Liver (tissue), 9 donors: ENCODE measurements around the gene ZNRF3. TPM values are rescaled to one million over a fixed set of nuclear protein-coding genes. Genes with fewer than 3 reads are reported as not detected.
A peak's percentile ranks its signal among the peaks of the same experiment; 100 is the strongest.

ENCODE experiments used
- DNase-seq: peaks from one replicate; pipeline ENCODE4 v3.0.0-alpha.2; 2017; ENCODE audit warnings: low spot score
- H3K27ac ChIP-seq, 2 donors: one replicate each; pipeline ENCODE4 v1.7.0; 2013; ENCODE audit warnings: inconsistent platforms in 2 of 2, low read length in 2 of 2, control low read depth in 1 of 2, low read depth in 1 of 2, mild to moderate bottlenecking in 1 of 2
- H3K27me3 ChIP-seq, 4 donors: one replicate each; pipeline versions ENCODE4 v1.6.1 to v1.7.0; 2013; ENCODE audit warnings: low read length in 3 of 4, inconsistent platforms in 1 of 4, mild to moderate bottlenecking in 1 of 4, moderate library complexity in 1 of 4; ENCODE audit not compliant: control insufficient read depth in 4 of 4, insufficient read depth in 4 of 4
- H3K36me3 ChIP-seq, 4 donors: one replicate each; pipeline versions ENCODE4 v1.6.1 to v1.7.0; 2013; ENCODE audit warnings: low read length in 3 of 4, mild to moderate bottlenecking in 3 of 4, low read depth in 1 of 4, moderate library complexity in 1 of 4; ENCODE audit not compliant: control insufficient read depth in 4 of 4, insufficient read depth in 3 of 4
- H3K4me1 ChIP-seq, 4 donors: one replicate each; pipeline versions ENCODE4 v1.6.1 to v1.7.0; 2013; ENCODE audit warnings: low read length in 3 of 4, mild to moderate bottlenecking in 3 of 4, moderate library complexity in 1 of 4; ENCODE audit not compliant: control insufficient read depth in 4 of 4, insufficient read depth in 4 of 4
- H3K4me3 ChIP-seq, 3 donors: one replicate each; pipeline versions ENCODE4 v1.6.1 to v1.7.0; 2013; ENCODE audit warnings: low read length in 3 of 3, control low read depth in 1 of 3, low read depth in 1 of 3, mild to moderate bottlenecking in 1 of 3
- H3K9ac ChIP-seq, 2 donors: one replicate each; pipeline ENCODE4 v1.7.0; 2013; ENCODE audit warnings: low read length in 2 of 2, mild to moderate bottlenecking in 2 of 2, moderate library complexity in 2 of 2, control low read depth in 1 of 2, low read depth in 1 of 2
- H3K9me3 ChIP-seq, 4 donors: one replicate each; pipeline versions ENCODE4 v1.6.1 to v1.7.0; 2013; ENCODE audit warnings: low read length in 3 of 4; ENCODE audit not compliant: control insufficient read depth in 4 of 4
- EGR1 ChIP-seq, 2 donors: IDR thresholded peaks; 2 replicates each; pipeline ENCODE4 v1.6.1; 2016 to 2018; ENCODE audit warnings: antibody characterized with exemption in 2 of 2, low read depth in 2 of 2
- FOXA1 ChIP-seq: IDR thresholded peaks from 2 replicates; pipeline ENCODE4 v1.6.1; 2016; ENCODE audit warnings: antibody characterized with exemption
- FOXA2 ChIP-seq: IDR thresholded peaks from 2 replicates; pipeline ENCODE4 v1.6.1; 2016; ENCODE audit warnings: antibody characterized with exemption
- GABPA ChIP-seq, 2 donors: IDR thresholded peaks in 1 of 2; conservative IDR thresholded peaks in 1 of 2; 2 replicates each; pipeline ENCODE4 v1.6.1; 2016; ENCODE audit warnings: antibody characterized with exemption in 2 of 2, mild to moderate bottlenecking in 1 of 2, moderate library complexity in 1 of 2
- HNF4A ChIP-seq, 2 donors: conservative IDR thresholded peaks; 2 replicates each; pipeline ENCODE4 v1.6.1; 2016; ENCODE audit warnings: antibody characterized with exemption in 2 of 2, mild to moderate bottlenecking in 2 of 2
- HNF4G ChIP-seq: IDR thresholded peaks from 2 replicates; pipeline ENCODE4 v1.6.1; 2016; ENCODE audit warnings: antibody characterized with exemption
- JUND ChIP-seq, 2 donors: IDR thresholded peaks; 2 replicates each; pipeline ENCODE4 v1.6.1; 2016; ENCODE audit warnings: antibody characterized with exemption in 2 of 2
- NR2F2 ChIP-seq: IDR thresholded peaks from 2 replicates; pipeline ENCODE4 v1.6.1; 2016; ENCODE audit warnings: antibody characterized with exemption
- RAD21 ChIP-seq, 2 donors: IDR thresholded peaks; 2 replicates each; pipeline ENCODE4 v1.6.1; 2016; ENCODE audit warnings: antibody characterized with exemption in 2 of 2, mild to moderate bottlenecking in 2 of 2
- RXRA ChIP-seq, 2 donors: IDR thresholded peaks; 2 replicates each; pipeline ENCODE4 v1.6.1; 2017 to 2018; ENCODE audit warnings: antibody characterized with exemption in 2 of 2, mild to moderate bottlenecking in 1 of 2
- SP1 ChIP-seq: IDR thresholded peaks from 2 replicates; pipeline ENCODE4 v1.6.1; 2018; ENCODE audit warnings: antibody characterized with exemption, mild to moderate bottlenecking
- TAF1 ChIP-seq: conservative IDR thresholded peaks from 2 replicates; pipeline ENCODE4 v1.6.1; 2016; ENCODE audit warnings: antibody characterized with exemption, mild to moderate bottlenecking
- YY1 ChIP-seq: IDR thresholded peaks from 2 replicates; pipeline ENCODE4 v1.6.1; 2016; ENCODE audit warnings: antibody characterized with exemption, mild to moderate bottlenecking
- ZBTB33 ChIP-seq: IDR thresholded peaks from 2 replicates; pipeline ENCODE4 v1.6.1; 2016; ENCODE audit warnings: antibody characterized with exemption
- WGBS: extraction: QIAGEN DNeasy Blood & Tissue Kit; methylation state at CpG from one replicate; pipeline ENCODE4 v1.1.7; 2013; 5-methylcytosine and 5-hydroxymethylcytosine counted together
- polyA plus RNA-seq, 2 donors: library from polyadenylated mRNA; stranded (reverse) in 1 of 2; unstranded in 1 of 2; fragments of 200-250 nt in 1 of 2; fragments of >200 nt in 1 of 2; fragmentation: Nextera tagmentation in 1 of 2; extraction: Ambion mirVana in 1 of 2; gene quantifications; one replicate each; pipeline versions ENCODE4 v1.2.1 to v1.2.3, GENCODE V29; 2013 to 2015
- total RNA-seq, 2 donors: library from RNA; depleted of rRNA; stranded (reverse); fragments of >200 nt; gene quantifications; one replicate each; pipeline ENCODE4 v1.2.3, GENCODE V29; 2014
- TF ChIP-seq, protein P1 (sequence below): IDR thresholded peaks from 2 replicates; pipeline ENCODE4 v1.6.1; 2016; ENCODE audit warnings: antibody characterized with exemption
- TF ChIP-seq, protein P2 (sequence below): IDR thresholded peaks from 2 replicates; pipeline ENCODE4 v1.6.1; 2016; ENCODE audit warnings: antibody characterized with exemption
- TF ChIP-seq, protein P3 (sequence below): fragments of 150-350 bp; IDR thresholded peaks from 2 replicates; pipeline ENCODE4 v1.5.1; 2017; ENCODE audit warnings: improper control_type of control experiment, low read depth, low read length; ENCODE audit not compliant: missing input control
- TF ChIP-seq, protein P4 (sequence below): IDR thresholded peaks from 2 replicates; pipeline ENCODE4 v1.6.1; 2016; ENCODE audit warnings: antibody characterized with exemption, mild to moderate bottlenecking
- donor health status: healthy.
- donor health status: healthy.
- donor health status: healthy.
- donor health status: healthy.
- donor health status: healthy.

The ZNRF3 gene
- total and polyA plus RNA-seq, 4 donors = 2.2 to 5.9 (median 4.7) TPM

DNA sequence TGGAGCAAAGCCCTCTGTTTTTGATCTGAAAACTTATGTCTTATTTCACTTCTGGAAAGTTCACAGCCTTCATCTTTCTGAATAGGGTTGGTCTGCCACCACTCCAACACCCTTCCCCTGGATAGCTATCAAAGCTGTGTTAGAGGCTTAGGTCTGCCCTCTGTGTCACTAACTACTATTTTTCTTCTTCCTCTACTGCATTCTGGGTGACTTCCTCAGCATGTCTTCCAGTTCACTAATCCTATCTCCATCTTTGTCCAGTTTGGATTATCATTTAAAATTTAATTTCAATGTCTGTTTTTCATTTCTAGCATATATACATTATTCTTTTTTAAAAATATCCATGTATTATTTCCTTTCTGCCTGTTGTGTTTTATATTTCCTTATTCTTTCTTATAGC, 84.6 kb downstream of the ZNRF3 start:
- Histone ChIP-seq H3K4me3 (no peak overlapping the region), H3K9ac (no peak overlapping the region), H3K36me3 (no peaks in the 10 kb centered on the region), H3K27ac (no peak overlapping the region), H3K27me3 (no peaks in the 10 kb centered on the region), H3K4me1 (peaks cover 0 to 12% (median 8%) of the 10 kb centered on the region in 4 donors), H3K9me3 (no peaks in the 10 kb centered on the region)
- DNase-seq = no peak
- TF ChIP-seq, protein P1, sequence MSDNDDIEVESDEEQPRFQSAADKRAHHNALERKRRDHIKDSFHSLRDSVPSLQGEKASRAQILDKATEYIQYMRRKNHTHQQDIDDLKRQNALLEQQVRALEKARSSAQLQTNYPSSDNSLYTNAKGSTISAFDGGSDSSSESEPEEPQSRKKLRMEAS = no peak
- TF ChIP-seq FOXA1 = no peak
- TF ChIP-seq NR2F2 = no peak
- TF ChIP-seq GABPA (IDR thresholded peaks at IDR 0.05 in 1 of 2, conservative IDR thresholded peaks at IDR 0.05 in 1 of 2) = no peak
- TF ChIP-seq, protein P2, sequence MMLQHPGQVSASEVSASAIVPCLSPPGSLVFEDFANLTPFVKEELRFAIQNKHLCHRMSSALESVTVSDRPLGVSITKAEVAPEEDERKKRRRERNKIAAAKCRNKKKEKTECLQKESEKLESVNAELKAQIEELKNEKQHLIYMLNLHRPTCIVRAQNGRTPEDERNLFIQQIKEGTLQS = no peak
- TF ChIP-seq FOXA2 = no peak
- TF ChIP-seq SP1 = no peak
- no peak for TF ChIP-seq YY1
- no peak for TF ChIP-seq ZBTB33
- no peak for TF ChIP-seq RXRA (IDR thresholded peaks at IDR 0.05)
- no peak for TF ChIP-seq HNF4G
- no peak for TF ChIP-seq TAF1
- no peak for TF ChIP-seq HNF4A (conservative IDR thresholded peaks at IDR 0.05)
- no peak for TF ChIP-seq EGR1 (IDR thresholded peaks at IDR 0.05; ENCODE audit: low read depth in 2 of 2)

- H3K4me1 ChIP-seq = peaks cover 0 to 12% (median 8%) of the 10 kb centered on the region in 4 donors
- H3K27ac ChIP-seq = no peak overlapping the region
- no peak for DNase-seq
- WGBS = 83% methylated on average over 2 of the region's 2 CpGs
- no peak overlapping the region for H3K9ac ChIP-seq
- H3K27me3 ChIP-seq = no peaks in the 10 kb centered on the region
- H3K9me3 ChIP-seq = no peaks in the 10 kb centered on the region
- no peak overlapping the region for H3K4me3 ChIP-seq
- TF ChIP-seq FOXA2 (no peak), HNF4G (no peak), RAD21 (IDR thresholded peaks at IDR 0.05) (peak; percentile 6 to 36), GABPA (IDR thresholded peaks at IDR 0.05 in 1 of 2, conservative IDR thresholded peaks at IDR 0.05 in 1 of 2) (no peak), JUND (IDR thresholded peaks at IDR 0.05) (no peak), SP1 (no peak), ZBTB33 (no peak), YY1 (no peak), NR2F2 (peak; percentile 77), EGR1 (IDR thresholded peaks at IDR 0.05; ENCODE audit: low read depth in 2 of 2) (no peak), FOXA1 (no peak), RXRA (IDR thresholded peaks at IDR 0.05) (peak; percentile 78 to 86), HNF4A (conservative IDR thresholded peaks at IDR 0.05) (peak; percentile 29 to 32), TAF1 (no peak)
- TF ChIP-seq, protein P2 = no peak
- TF ChIP-seq, protein P3, sequence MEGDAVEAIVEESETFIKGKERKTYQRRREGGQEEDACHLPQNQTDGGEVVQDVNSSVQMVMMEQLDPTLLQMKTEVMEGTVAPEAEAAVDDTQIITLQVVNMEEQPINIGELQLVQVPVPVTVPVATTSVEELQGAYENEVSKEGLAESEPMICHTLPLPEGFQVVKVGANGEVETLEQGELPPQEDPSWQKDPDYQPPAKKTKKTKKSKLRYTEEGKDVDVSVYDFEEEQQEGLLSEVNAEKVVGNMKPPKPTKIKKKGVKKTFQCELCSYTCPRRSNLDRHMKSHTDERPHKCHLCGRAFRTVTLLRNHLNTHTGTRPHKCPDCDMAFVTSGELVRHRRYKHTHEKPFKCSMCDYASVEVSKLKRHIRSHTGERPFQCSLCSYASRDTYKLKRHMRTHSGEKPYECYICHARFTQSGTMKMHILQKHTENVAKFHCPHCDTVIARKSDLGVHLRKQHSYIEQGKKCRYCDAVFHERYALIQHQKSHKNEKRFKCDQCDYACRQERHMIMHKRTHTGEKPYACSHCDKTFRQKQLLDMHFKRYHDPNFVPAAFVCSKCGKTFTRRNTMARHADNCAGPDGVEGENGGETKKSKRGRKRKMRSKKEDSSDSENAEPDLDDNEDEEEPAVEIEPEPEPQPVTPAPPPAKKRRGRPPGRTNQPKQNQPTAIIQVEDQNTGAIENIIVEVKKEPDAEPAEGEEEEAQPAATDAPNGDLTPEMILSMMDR = no peak
- TF ChIP-seq, protein P1 = peak; percentile 25
- TF ChIP-seq, protein P4, sequence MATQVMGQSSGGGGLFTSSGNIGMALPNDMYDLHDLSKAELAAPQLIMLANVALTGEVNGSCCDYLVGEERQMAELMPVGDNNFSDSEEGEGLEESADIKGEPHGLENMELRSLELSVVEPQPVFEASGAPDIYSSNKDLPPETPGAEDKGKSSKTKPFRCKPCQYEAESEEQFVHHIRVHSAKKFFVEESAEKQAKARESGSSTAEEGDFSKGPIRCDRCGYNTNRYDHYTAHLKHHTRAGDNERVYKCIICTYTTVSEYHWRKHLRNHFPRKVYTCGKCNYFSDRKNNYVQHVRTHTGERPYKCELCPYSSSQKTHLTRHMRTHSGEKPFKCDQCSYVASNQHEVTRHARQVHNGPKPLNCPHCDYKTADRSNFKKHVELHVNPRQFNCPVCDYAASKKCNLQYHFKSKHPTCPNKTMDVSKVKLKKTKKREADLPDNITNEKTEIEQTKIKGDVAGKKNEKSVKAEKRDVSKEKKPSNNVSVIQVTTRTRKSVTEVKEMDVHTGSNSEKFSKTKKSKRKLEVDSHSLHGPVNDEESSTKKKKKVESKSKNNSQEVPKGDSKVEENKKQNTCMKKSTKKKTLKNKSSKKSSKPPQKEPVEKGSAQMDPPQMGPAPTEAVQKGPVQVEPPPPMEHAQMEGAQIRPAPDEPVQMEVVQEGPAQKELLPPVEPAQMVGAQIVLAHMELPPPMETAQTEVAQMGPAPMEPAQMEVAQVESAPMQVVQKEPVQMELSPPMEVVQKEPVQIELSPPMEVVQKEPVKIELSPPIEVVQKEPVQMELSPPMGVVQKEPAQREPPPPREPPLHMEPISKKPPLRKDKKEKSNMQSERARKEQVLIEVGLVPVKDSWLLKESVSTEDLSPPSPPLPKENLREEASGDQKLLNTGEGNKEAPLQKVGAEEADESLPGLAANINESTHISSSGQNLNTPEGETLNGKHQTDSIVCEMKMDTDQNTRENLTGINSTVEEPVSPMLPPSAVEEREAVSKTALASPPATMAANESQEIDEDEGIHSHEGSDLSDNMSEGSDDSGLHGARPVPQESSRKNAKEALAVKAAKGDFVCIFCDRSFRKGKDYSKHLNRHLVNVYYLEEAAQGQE = no peak
- no peaks in the 10 kb centered on the region for H3K36me3 ChIP-seq
Observed at GRCh38 chr22:28969401-28970168, 86.2 kb downstream of the ZNRF3 start.
